GM21825 (cell line): ENCODE measurements around the gene PCDHB2.
"Not testable (repeated sequence)": the region's sequence is repeated elsewhere in the genome, so short reads cannot be mapped to it uniquely, and the experiment has no call there.

Experiments used
- ATAC-seq: cut with Tn5 transposase; IDR thresholded peaks from one replicate; pipeline ENCODE4 v1.9.1; 2021; ENCODE audit warnings: mild to moderate bottlenecking, moderate library complexity; ENCODE audit not compliant: unreplicated experiment

The PCDHB2 gene

DNA sequence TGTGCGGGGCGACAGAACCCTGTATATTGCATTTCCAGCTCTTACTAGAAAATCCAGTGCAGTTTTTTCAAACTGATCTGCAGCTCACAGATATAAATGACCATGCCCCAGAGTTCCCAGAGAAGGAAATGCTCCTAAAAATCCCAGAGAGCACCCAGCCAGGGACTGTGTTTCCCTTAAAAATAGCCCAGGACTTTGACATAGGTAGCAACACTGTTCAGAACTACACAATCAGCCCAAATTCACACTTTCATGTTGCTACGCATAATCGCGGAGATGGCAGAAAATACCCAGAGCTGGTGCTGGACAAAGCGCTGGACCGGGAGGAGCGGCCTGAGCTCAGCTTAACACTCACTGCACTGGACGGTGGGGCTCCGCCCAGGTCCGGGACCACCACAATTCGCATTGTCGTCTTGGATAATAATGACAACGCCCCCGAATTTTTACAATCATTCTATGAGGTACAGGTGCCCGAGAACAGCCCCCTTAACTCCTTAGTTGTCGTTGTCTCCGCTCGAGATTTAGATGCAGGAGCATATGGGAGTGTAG, 41.4 kb downstream of the PCDHB2 start:
- no peak for ATAC-seq

DNA sequence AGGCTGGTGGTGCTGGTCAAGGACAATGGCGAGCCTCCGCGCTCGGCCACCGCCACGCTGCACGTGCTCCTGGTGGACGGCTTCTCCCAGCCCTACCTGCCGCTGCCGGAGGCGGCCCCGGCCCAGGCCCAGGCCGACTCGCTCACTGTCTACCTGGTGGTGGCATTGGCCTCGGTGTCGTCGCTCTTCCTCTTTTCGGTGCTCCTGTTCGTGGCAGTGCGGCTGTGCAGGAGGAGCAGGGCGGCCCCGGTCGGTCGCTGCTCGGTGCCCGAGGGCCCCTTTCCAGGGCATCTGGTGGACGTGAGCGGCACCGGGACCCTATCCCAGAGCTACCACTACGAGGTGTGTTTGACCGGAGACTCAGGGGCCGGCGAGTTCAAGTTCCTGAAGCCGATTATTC, 42.9 kb downstream of the PCDHB2 start:
- ATAC-seq: not testable (repeated sequence)
